B cell (primary cell): ENCODE measurements around the gene P4HA2. TPM values are rescaled to one million over a fixed set of nuclear protein-coding genes. Genes with fewer than 3 reads are reported as not detected.

Experiments
- ATAC-seq: fragments of 200-7000 bp; cut with Tn5 transposase; one replicate; pipeline ENCODE4 v1.10.0; 2021; ENCODE audit warnings: low read depth, mild to moderate bottlenecking, moderate number of reproducible peaks, moderate library complexity
- CTCF ChIA-PET: fragments of 350-600 bp; sonication (Branson Sonifier 250); formaldehyde crosslinking; loops from one replicate; lab custom pipeline; 2021; ENCODE audit warnings: antibody characterized with exemption, inconsistent platforms; lab: Charles Lee
- POLR2A ChIA-PET: fragments of 350-600 bp; sonication (Branson Sonifier 250); formaldehyde crosslinking; loops from one replicate; lab custom pipeline; 2021; ENCODE audit warnings: antibody characterized with exemption; lab: Charles Lee
- DNase-seq: peaks from one replicate; pipeline ENCODE4 v3.0.0; 2013
- H2AFZ ChIP-seq: 2 replicates; pipeline ENCODE4 v1.6.1; 2012; ENCODE audit warnings: mild to moderate bottlenecking, low read depth, low read length; ENCODE audit not compliant: insufficient read depth, poor library complexity, severe bottlenecking
- H3K27ac ChIP-seq, 2 donors: 1 replicate in 1 of 2; 2 replicates in 1 of 2; pipeline ENCODE4 v1.5.1; 2012 to 2013; ENCODE audit warnings: low read length in 2 of 2, mild to moderate bottlenecking in 2 of 2, moderate library complexity in 1 of 2
- H3K27me3 ChIP-seq, 4 experiments: fragments of 200-600 bp in 1 of 4; sonication (generic) in 1 of 4; replicated peaks in 1 of 4; 1 replicate in 2 of 4; 2 replicates in 2 of 4; pipeline versions ENCODE4 v1.6.1 to v1.7.0; 2013 to 2016; ENCODE audit warnings: low read length in 3 of 4, mild to moderate bottlenecking in 2 of 4, mixed read lengths in 1 of 4, moderate library complexity in 1 of 4; ENCODE audit not compliant: insufficient read depth in 4 of 4, control insufficient read depth in 3 of 4; ENCODE audit errors: control extremely low read depth in 1 of 4
- H3K36me3 ChIP-seq, 2 experiments: replicated peaks in 1 of 2; 1 replicate in 1 of 2; 2 replicates in 1 of 2; pipeline versions ENCODE4 v1.6.1 to v1.7.1; 2013; ENCODE audit warnings: low read length in 1 of 2; ENCODE audit not compliant: insufficient read depth in 2 of 2, control insufficient read depth in 1 of 2; ENCODE audit errors: control extremely low read depth in 1 of 2, extremely low read depth in 1 of 2
- H3K4me1 ChIP-seq, 2 donors: fragments of 200-600 bp in 1 of 2; sonication (generic) in 1 of 2; 1 replicate in 1 of 2; 2 replicates in 1 of 2; pipeline versions ENCODE4 v1.5.1 to v1.6.1; 2013 to 2017; ENCODE audit warnings: low read length in 2 of 2; ENCODE audit not compliant: control insufficient read depth in 2 of 2, insufficient read depth in 2 of 2
- H3K4me2 ChIP-seq: replicated peaks from 2 replicates; pipeline ENCODE3; 2012; ENCODE audit warnings: mild to moderate bottlenecking, low read depth, low read length; ENCODE audit not compliant: poor library complexity, severe bottlenecking
- H3K4me3 ChIP-seq, 5 experiments: fragments of 200-600 bp in 1 of 5; sonication (generic) in 1 of 5; 1 replicate in 3 of 5; 2 replicates in 2 of 5; pipeline versions ENCODE4 v1.5.1 to v1.7.0; 2011 to 2016; ENCODE audit warnings: low read length in 4 of 5, mild to moderate bottlenecking in 4 of 5, low read depth in 2 of 5, control low read depth in 1 of 5, moderate library complexity in 1 of 5; ENCODE audit not compliant: insufficient read depth in 1 of 5; ENCODE audit errors: control extremely low read depth in 1 of 5, extremely low read depth in 1 of 5
- H3K79me2 ChIP-seq: fragments of 200-600 bp; sonication (generic); one replicate; pipeline ENCODE4 v1.6.0; 2016; ENCODE audit warnings: low read length; ENCODE audit not compliant: control insufficient read depth, insufficient read depth
- H3K9ac ChIP-seq: fragments of 200-600 bp; sonication (generic); 2 replicates; pipeline ENCODE4 v1.6.1; 2017; ENCODE audit warnings: mild to moderate bottlenecking, low read length, moderate library complexity
- H3K9me3 ChIP-seq, 3 donors: one replicate each; pipeline versions ENCODE4 v1.6.1 to v1.7.1; 2013; ENCODE audit warnings: low read length in 2 of 3; ENCODE audit not compliant: control insufficient read depth in 2 of 3, insufficient read depth in 1 of 3; ENCODE audit errors: control extremely low read depth in 1 of 3
- H4K20me1 ChIP-seq: 2 replicates; pipeline ENCODE4 v1.6.0; 2012; ENCODE audit warnings: mild to moderate bottlenecking, low read length; ENCODE audit not compliant: insufficient read depth, control insufficient read depth, poor library complexity, severe bottlenecking
- H3K27ac Mint-ChIP-seq: one replicate; pipeline ENCODE4 v1.8.0; 2021; ENCODE audit warnings: mixed read lengths
- H3K27me3 Mint-ChIP-seq: one replicate; pipeline ENCODE4 v1.8.0; 2021; ENCODE audit warnings: mixed read lengths
- H3K4me1 Mint-ChIP-seq: one replicate; pipeline ENCODE4 v1.8.0; 2021; ENCODE audit warnings: mixed read lengths
- H3K4me3 Mint-ChIP-seq: one replicate; pipeline ENCODE4 v1.8.0; 2021; ENCODE audit warnings: mixed read lengths
- H3K9me3 Mint-ChIP-seq: one replicate; pipeline ENCODE4 v1.8.0; 2022; ENCODE audit warnings: mixed read lengths; ENCODE audit not compliant: insufficient read depth
- CTCF ChIP-seq: fragments of 200-600 bp; IDR thresholded peaks from one replicate; pipeline ENCODE4 v1.8.0; 2022; ENCODE audit warnings: antibody characterized with exemption, mild to moderate bottlenecking
- EZH2 ChIP-seq: IDR thresholded peaks from 2 replicates; pipeline ENCODE4 v1.6.1; 2012; ENCODE audit warnings: borderline replicate concordance, low read depth, mild to moderate bottlenecking, moderate library complexity, low read length; ENCODE audit not compliant: insufficient read depth, poor library complexity, severe bottlenecking
- WGBS: methylation state at CpG from one replicate; pipeline ENCODE4 v1.1.5; 2013; ENCODE audit warnings: missing lambda C conversion rate; ENCODE audit not compliant: insufficient coverage; 5-methylcytosine and 5-hydroxymethylcytosine counted together
- intact Hi-C: fragments of 100-400 bp; cut with micrococcal nuclease; formaldehyde crosslinking; loops from one replicate; pipeline ENCODE4 v1.10.0; 2022
- polyA plus RNA-seq: library from polyadenylated mRNA; depleted of rRNA; stranded (reverse); fragments of >200 nt; gene quantifications from 2 replicates; pipeline ENCODE4 v1.2.3, GENCODE V29; 2012
- total RNA-seq, 2 donors: library from RNA; stranded (reverse); fragments of 120-200 nt in 1 of 2; gene quantifications; 1 replicate in 1 of 2; 2 replicates in 1 of 2; pipeline versions ENCODE4 v1.2.3 to v1.2.4, GENCODE V29; 2013 to 2022

P4HA2 gene
- total and polyA plus RNA-seq, 2 donors (not counting 1 experiment from before 2014, with no cell fraction given): 0.09 to 0.25 TPM

DNA sequence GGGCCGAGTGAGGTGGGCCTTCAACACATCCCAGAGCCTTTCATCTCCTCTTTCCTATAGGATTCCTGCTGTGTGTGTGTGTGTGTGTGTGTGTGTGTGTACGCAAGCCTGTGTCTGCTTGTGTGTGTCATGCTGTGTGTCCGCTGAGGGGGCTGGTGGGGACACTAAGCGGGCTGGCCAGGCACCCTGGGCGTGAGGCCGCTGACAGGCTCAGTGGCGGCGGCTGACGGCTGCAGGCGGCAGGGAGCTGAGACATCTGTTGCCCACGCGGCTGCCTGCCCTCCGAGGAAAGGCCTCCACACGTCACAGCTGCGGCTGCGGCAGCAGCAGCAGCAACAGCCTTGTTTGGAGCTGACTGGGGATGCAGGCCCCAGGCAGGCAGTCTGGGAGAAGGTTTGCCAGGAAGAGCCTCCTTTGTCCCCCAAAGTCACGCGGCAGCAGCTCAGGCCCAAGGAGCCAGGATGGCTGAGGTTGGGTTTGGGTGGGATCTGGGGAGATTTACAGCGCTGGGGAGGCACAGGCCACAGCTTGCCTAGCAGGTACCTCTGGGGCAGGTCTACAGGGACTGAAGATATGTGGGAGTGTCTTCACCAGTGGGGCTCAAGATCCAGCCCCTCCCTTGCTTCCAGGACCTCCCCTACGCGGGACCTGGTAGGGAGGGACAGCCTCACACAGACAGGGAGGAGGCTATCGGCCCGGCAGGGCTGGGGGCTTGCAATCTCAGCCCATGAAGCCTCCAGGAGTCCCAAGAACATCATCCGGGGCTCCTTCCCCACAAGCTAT lies 31.6 kb upstream of the P4HA2 start:
- CTCF ChIA-PET: no interaction called here
- Mint-ChIP-seq H3K4me1 (peaks cover 2% of the 10 kb centered on the region), H3K9me3 (no peaks in the 10 kb centered on the region), H3K4me3 (no peak overlapping the region), H3K27me3 (peaks cover 24% of the 10 kb centered on the region), H3K27ac (no peak overlapping the region)
- Histone ChIP-seq H3K4me3 (no peak overlapping the region), H3K79me2 (no peaks in the 10 kb centered on the region), H2AFZ (no peak overlapping the region), H3K27me3 (peaks cover 0 to 39% (median 14%) of the 10 kb centered on the region in 4 experiments), H3K9ac (no peak overlapping the region), H3K4me2 (no peak overlapping the region), H3K36me3 (no peaks in the 10 kb centered on the region), H4K20me1 (no peaks in the 10 kb centered on the region), H3K9me3 (peaks cover 0 to 7% (median 0%) of the 10 kb centered on the region in 3 donors), H3K27ac (no peak overlapping the region), H3K4me1 (peaks cover 8 to 9% of the 10 kb centered on the region in 2 donors)
- intact Hi-C loops: no loop called here
- DNase-seq (no peak), ATAC-seq (no peak)
- 93% methylated on average over 19 of the region's 24 CpGs for WGBS
- POLR2A ChIA-PET: no interaction called here
- no peak for TF ChIP-seq EZH2
- no peak for TF ChIP-seq CTCF
